Small intestine (tissue), 7 donors: Measurements from ENCODE around the gene ZNF777. TPM values are rescaled to one million over a fixed set of nuclear protein-coding genes. Genes with fewer than 3 reads are reported as not detected.
"Not testable (repeated sequence)": the region's sequence is repeated elsewhere in the genome, so short reads cannot be mapped to it uniquely, and the experiment has no call there.

Experiments used
- DNase-seq, 2 donors: peaks; one replicate each; pipeline versions ENCODE4 v3.0.0 to v3.0.0-alpha.2; 2013
- FAIRE-seq: peaks from 2 replicates; lab custom pipeline; 2012; peaks lifted over from hg19 to GRCh38; lab: Jason Lieb, UNC
- H3K27ac ChIP-seq, 3 donors: one replicate each; pipeline ENCODE4 v1.5.1; 2013; ENCODE audit warnings: low read length in 2 of 3, mild to moderate bottlenecking in 2 of 3, control low read depth in 1 of 3, inconsistent platforms in 1 of 3, low read depth in 1 of 3, moderate library complexity in 1 of 3
- H3K27me3 ChIP-seq, 3 donors: one replicate each; pipeline ENCODE4 v1.6.1; 2013; ENCODE audit warnings: low read length in 3 of 3, inconsistent platforms in 1 of 3; ENCODE audit not compliant: control insufficient read depth in 3 of 3, insufficient read depth in 3 of 3
- H3K36me3 ChIP-seq, 3 donors: one replicate each; pipeline ENCODE4 v1.6.1; 2013; ENCODE audit warnings: low read length in 3 of 3, inconsistent platforms in 1 of 3, low read depth in 1 of 3, mild to moderate bottlenecking in 1 of 3, moderate library complexity in 1 of 3; ENCODE audit not compliant: control insufficient read depth in 3 of 3, insufficient read depth in 2 of 3
- H3K4me1 ChIP-seq, 3 donors: one replicate each; pipeline ENCODE4 v1.6.1; 2013; ENCODE audit warnings: low read length in 2 of 3, inconsistent platforms in 1 of 3, low read depth in 1 of 3, mild to moderate bottlenecking in 1 of 3, moderate library complexity in 1 of 3; ENCODE audit not compliant: control insufficient read depth in 3 of 3, insufficient read depth in 2 of 3
- H3K4me3 ChIP-seq, 3 donors: one replicate each; pipeline ENCODE4 v1.5.1; 2013; ENCODE audit warnings: low read length in 3 of 3, control low read depth in 1 of 3, inconsistent platforms in 1 of 3, low read depth in 1 of 3, mild to moderate bottlenecking in 1 of 3, moderate library complexity in 1 of 3
- H3K9me3 ChIP-seq, 2 donors: one replicate each; pipeline ENCODE4 v1.6.1; 2013; ENCODE audit warnings: low read depth in 1 of 2, low read length in 1 of 2; ENCODE audit not compliant: control insufficient read depth in 2 of 2, insufficient read depth in 1 of 2
- WGBS, 3 donors: extraction: QIAGEN DNeasy Blood & Tissue Kit; methylation state at CpG; one replicate each; pipeline ENCODE4 v1.1.7; 2013; 5-methylcytosine and 5-hydroxymethylcytosine counted together
- polyA plus RNA-seq, 4 donors: library from polyadenylated mRNA; stranded (reverse) in 3 of 4; unstranded in 1 of 4; fragments of 200-250 nt in 3 of 4; fragments of 120-200 nt in 1 of 4; gene quantifications; one replicate each; pipeline versions ENCODE4 v1.2.1 to v1.2.3, GENCODE V29; 2013
- donor health status: healthy with polysubstance abuse.
- donor health status: control.
- donor health status: control.
- donor health status: Bipolar disorder and iron deficiency.
- donor health status: healthy.

Gene ZNF777
- polyA plus RNA-seq, 4 donors: 3.0 to 10.4 (median 6.8) TPM

GRCh38 chr7:149404825-149405224 is 56.0 kb downstream of the ZNF777 start:
- no peaks in the 10 kb centered on the region for H3K4me1 ChIP-seq
- FAIRE-seq (no peak), DNase-seq (no peak)
- no peak overlapping the region for H3K4me3 ChIP-seq
- no peaks in the 10 kb centered on the region for H3K9me3 ChIP-seq
- WGBS, 3 donors: 81 to 88% (median 81%) methylated on average over 6 of the region's 6 CpGs
- no peak overlapping the region for H3K27ac ChIP-seq
- H3K27me3 ChIP-seq: peaks cover 0 to 6% (median 4%) of the 10 kb centered on the region in 3 donors
- H3K36me3 ChIP-seq: no peaks in the 10 kb centered on the region

GRCh38 chr7:149404396-149404795 is 56.5 kb downstream of the ZNF777 start:
- Histone ChIP-seq H3K4me3 (no peak overlapping the region), H3K4me1 (no peaks in the 10 kb centered on the region), H3K27me3 (peaks cover 0 to 6% (median 4%) of the 10 kb centered on the region in 3 donors), H3K27ac (no peak overlapping the region), H3K9me3 (no peaks in the 10 kb centered on the region), H3K36me3 (no peaks in the 10 kb centered on the region)
- FAIRE-seq (no peak), DNase-seq (no peak)
- WGBS, 3 donors: 90 to 95% (median 91%) methylated on average over 12 of the region's 12 CpGs

- no peak overlapping the region for H3K4me3 ChIP-seq
- no peak for DNase-seq
- 76 to 81% (median 78%) methylated on average over 22 of the region's 22 CpGs for WGBS, 3 donors
- H3K4me1 ChIP-seq: no peaks in the 10 kb centered on the region
- FAIRE-seq: no peak
- H3K9me3 ChIP-seq: peaks cover 0 to 8% of the 10 kb centered on the region in 2 donors
- no peaks in the 10 kb centered on the region for H3K36me3 ChIP-seq
- H3K27ac ChIP-seq: no peak overlapping the region
- peaks cover 0 to 15% (median 0%) of the 10 kb centered on the region in 3 donors for H3K27me3 ChIP-seq
Measured at GRCh38 chr7:149398195-149398820, 62.6 kb downstream of the ZNF777 start.

- DNase-seq (no peak), FAIRE-seq (no peak)
- Histone ChIP-seq H3K36me3 (no peaks in the 10 kb centered on the region), H3K4me3 (no peak overlapping the region), H3K27ac (no peak overlapping the region), H3K4me1 (no peaks in the 10 kb centered on the region), H3K9me3 (peaks cover 0 to 8% of the 10 kb centered on the region in 2 donors), H3K27me3 (peaks cover 0 to 13% (median 0%) of the 10 kb centered on the region in 3 donors)
- 60 to 71% (median 64%) methylated on average over 14 of the region's 14 CpGs for WGBS, 3 donors
Measured at GRCh38 chr7:149397470-149398043, 63.3 kb downstream of the ZNF777 start.

- not testable (repeated sequence) for H3K27ac ChIP-seq, H3K4me3 ChIP-seq, H3K4me1 ChIP-seq, H3K36me3 ChIP-seq, H3K9me3 ChIP-seq, FAIRE-seq, H3K27me3 ChIP-seq, DNase-seq
- 64 to 73% (median 65%) methylated on average over 6 of the region's 6 CpGs for WGBS, 3 donors
Measured at GRCh38 chr7:149388550-149389335, 72.1 kb downstream of the ZNF777 start.

- not testable (repeated sequence) for H3K9me3 ChIP-seq, H3K4me3 ChIP-seq, H3K27ac ChIP-seq, FAIRE-seq, DNase-seq, H3K36me3 ChIP-seq, H3K27me3 ChIP-seq, H3K4me1 ChIP-seq
- WGBS, 3 donors: 60 to 75% (median 65%) methylated on average over 4 of the region's 4 CpGs
Measured at GRCh38 chr7:149386514-149386913, 74.3 kb downstream of the ZNF777 start.

GRCh38 chr7:149385195-149385950 is 75.5 kb downstream of the ZNF777 start:
- Histone ChIP-seq H3K27ac (no peak overlapping the region), H3K27me3 (peaks cover 0 to 4% (median 3%) of the 10 kb centered on the region in 3 donors), H3K9me3 (peaks cover 0 to 3% of the 10 kb centered on the region in 2 donors), H3K4me3 (no peak overlapping the region), H3K4me1 (no peaks in the 10 kb centered on the region), H3K36me3 (no peaks in the 10 kb centered on the region)
- no peak for DNase-seq
- FAIRE-seq: no peak
- 60 to 70% (median 63%) methylated on average over 9 of the region's 9 CpGs for WGBS, 3 donors
